SK-N-MC (cell line): Measurements from ENCODE around the gene HOXB4.

Source experiments
- DNase-seq: peaks from one replicate; pipeline ENCODE4 v3.0.0-alpha.2; 2011; ENCODE audit warnings: low read depth, low spot score
- H3K27ac ChIP-seq: fragments of 200-600 bp; sonication (generic); 2 replicates; pipeline ENCODE4 v1.5.1; 2016; ENCODE audit warnings: mixed run types
- H3K36me3 ChIP-seq: fragments of 200-600 bp; sonication (generic); 2 replicates; pipeline ENCODE4 v1.6.1; 2017; ENCODE audit warnings: antibody characterized with exemption, low read length, mixed read lengths; ENCODE audit not compliant: insufficient read depth
- H3K4me3 ChIP-seq: fragments of 200-600 bp; sonication (generic); 2 replicates; pipeline ENCODE4 v1.5.1; 2016
- H3K9ac ChIP-seq: fragments of 200-600 bp; sonication (generic); 2 replicates; pipeline ENCODE4 v1.8.0; 2017; ENCODE audit warnings: mixed run types, mixed read lengths; ENCODE audit not compliant: insufficient read length
- H3K9me3 ChIP-seq: fragments of 200-600 bp; sonication (generic); 2 replicates; pipeline ENCODE4 v1.6.1; 2017; ENCODE audit warnings: low read depth, mild to moderate bottlenecking, antibody characterized with exemption, low read length, moderate library complexity, mixed read lengths
- EZH2 ChIP-seq: fragments of 200-600 bp; sonication (generic); IDR thresholded peaks from one replicate; pipeline ENCODE4 v1.6.1; 2017; ENCODE audit warnings: antibody characterized with exemption
- FOXP2 ChIP-seq: optimal IDR thresholded peaks from 2 replicates; pipeline ENCODE3; 2011; ENCODE audit warnings: mild to moderate bottlenecking, moderate library complexity; ENCODE audit not compliant: insufficient read depth; ENCODE audit errors: extremely low read length, control extremely low read depth
- POLR2AphosphoS5 ChIP-seq: IDR thresholded peaks from 2 replicates; pipeline ENCODE4 v1.6.1; 2012; ENCODE audit warnings: mild to moderate bottlenecking, low read depth, low read length, borderline replicate concordance

Gene HOXB4

GRCh38 chr17:48550502-48551213 is 27.5 kb downstream of the HOXB4 start:
- DNase-seq: no peak

GRCh38 chr17:48549914-48550501 is 28.1 kb downstream of the HOXB4 start:
- no peak overlapping the region for H3K27ac ChIP-seq
- TF ChIP-seq POLR2AphosphoS5: no peak
- TF ChIP-seq FOXP2: no peak
- no peak for TF ChIP-seq EZH2

More at GRCh38 chr17:48550502-48551213, 27.5 kb downstream of the HOXB4 start:
- no peak for TF ChIP-seq EZH2
- no peak for TF ChIP-seq FOXP2
- no peak for TF ChIP-seq POLR2AphosphoS5
- no peak overlapping the region for H3K4me3 ChIP-seq
- no peaks in the 10 kb centered on the region for H3K9me3 ChIP-seq
- H3K9ac ChIP-seq: no peak overlapping the region
- no peak overlapping the region for H3K27ac ChIP-seq
- H3K36me3 ChIP-seq: peaks cover 17% of the 10 kb centered on the region; the same call in 1 of the 2 replicates

GRCh38 chr17:48549281-48549630 is 28.9 kb downstream of the HOXB4 start:
- no peak overlapping the region for H3K27ac ChIP-seq
- TF ChIP-seq FOXP2: no peak
- TF ChIP-seq POLR2AphosphoS5: no peak
- TF ChIP-seq EZH2: no peak
- DNase-seq: no peak
- H3K36me3 ChIP-seq: peaks cover 17% of the 10 kb centered on the region; the same call in 1 of the 2 replicates
- H3K9ac ChIP-seq: no peak overlapping the region
- H3K9me3 ChIP-seq: no peaks in the 10 kb centered on the region
- H3K4me3 ChIP-seq: no peak overlapping the region

More at GRCh38 chr17:48549914-48550501, 28.1 kb downstream of the HOXB4 start:
- no peak for DNase-seq
- H3K36me3 ChIP-seq: peaks cover 17% of the 10 kb centered on the region; the same call in 1 of the 2 replicates
- H3K9me3 ChIP-seq: no peaks in the 10 kb centered on the region
- H3K9ac ChIP-seq: no peak overlapping the region
- no peak overlapping the region for H3K4me3 ChIP-seq

- H3K4me3 ChIP-seq: no peak overlapping the region
- H3K36me3 ChIP-seq: peaks cover 17% of the 10 kb centered on the region; the same call in 1 of the 2 replicates
- H3K9me3 ChIP-seq: no peaks in the 10 kb centered on the region
- no peak for TF ChIP-seq FOXP2
- no peak for TF ChIP-seq EZH2
- no peak for TF ChIP-seq POLR2AphosphoS5
- peak overlapping the region; percentile 95 for H3K27ac ChIP-seq
- H3K9ac ChIP-seq: no peak overlapping the region
- no peak for DNase-seq
Measured at GRCh38 chr17:48548523-48549280, 29.4 kb downstream of the HOXB4 start.

- TF ChIP-seq FOXP2 (no peak), EZH2 (no peak), POLR2AphosphoS5 (no peak)
- Histone ChIP-seq H3K4me3 (peak overlapping the region; percentile 71), H3K27ac (peak overlapping the region; percentile 95), H3K9me3 (no peaks in the 10 kb centered on the region), H3K36me3 (peaks cover 17% of the 10 kb centered on the region; the same call in 1 of the 2 replicates), H3K9ac (peak overlapping the region; percentile 30)
- DNase-seq: no peak
Measured at GRCh38 chr17:48547808-48548522, 30.2 kb downstream of the HOXB4 start.

GRCh38 chr17:48546924-48547807 is 31.0 kb downstream of the HOXB4 start:
- Histone ChIP-seq H3K36me3 (peaks cover 17% of the 10 kb centered on the region; the same call in 1 of the 2 replicates), H3K4me3 (peak overlapping the region; percentile 71), H3K27ac (peak overlapping the region; percentile 95), H3K9ac (peak overlapping the region; percentile 30), H3K9me3 (no peaks in the 10 kb centered on the region)
- TF ChIP-seq POLR2AphosphoS5: peak; percentile 46; the same call in 1 of the 2 replicates
- no peak for TF ChIP-seq EZH2
- peak; percentile 34 for DNase-seq

- Histone ChIP-seq H3K27ac (peak overlapping the region; percentile 95), H3K36me3 (peaks cover 10% of the 10 kb centered on the region; the same call in 1 of the 2 replicates), H3K9me3 (no peaks in the 10 kb centered on the region), H3K9ac (no peak overlapping the region), H3K4me3 (peak overlapping the region; percentile 71)
- TF ChIP-seq EZH2 (no peak), FOXP2 (no peak), POLR2AphosphoS5 (no peak)
- no peak for DNase-seq
Measured at GRCh38 chr17:48546137-48546923, 31.8 kb downstream of the HOXB4 start.
